RWPE2 (cell line): ENCODE results near the gene LOC128125822.

Experiments
- ATAC-seq: fragments of 200-7000 bp; cut with Tn5 transposase; 3 replicates; pipeline ENCODE4 v1.9.1; 2021; ENCODE audit warnings: low read depth
- DNase-seq: peaks from one replicate; pipeline ENCODE4 v3.0.0-alpha.2; 2020; ENCODE audit warnings: low spot score
- H3K27ac ChIP-seq: fragments of 450-650 bp; 2 replicates; pipeline ENCODE4 v1.5.1; 2017; ENCODE audit warnings: mild to moderate bottlenecking; ENCODE audit not compliant: poor library complexity, severe bottlenecking
- H3K27me3 ChIP-seq: fragments of 250-450 bp; sonication (Bioruptor Pico); 2 replicates; pipeline ENCODE4 v1.5.1; 2021; ENCODE audit warnings: mild to moderate bottlenecking, moderate library complexity; ENCODE audit not compliant: insufficient read depth, poor library complexity, severe bottlenecking
- H3K36me3 ChIP-seq: fragments of 250-450 bp; sonication (Bioruptor Pico); 2 replicates; pipeline ENCODE4 v1.5.1; 2020; ENCODE audit warnings: low read depth, mild to moderate bottlenecking, moderate library complexity
- H3K4me1 ChIP-seq: fragments of 250-450 bp; sonication (Bioruptor Pico); 2 replicates; pipeline ENCODE4 v1.5.1; 2021; ENCODE audit warnings: mild to moderate bottlenecking, moderate library complexity; ENCODE audit not compliant: insufficient read depth, poor library complexity, severe bottlenecking
- H3K4me3 ChIP-seq: fragments of 250-450 bp; sonication (Bioruptor Pico); 2 replicates; pipeline ENCODE4 v1.5.1; 2021; ENCODE audit warnings: mild to moderate bottlenecking, moderate library complexity; ENCODE audit not compliant: severe bottlenecking
- H3K9me3 ChIP-seq: fragments of 250-450 bp; sonication (Bioruptor Pico); 2 replicates; pipeline ENCODE4 v1.5.1; 2021; ENCODE audit warnings: mild to moderate bottlenecking, moderate library complexity; ENCODE audit not compliant: severe bottlenecking
- CTCF ChIP-seq: fragments of 450-650 bp; IDR thresholded peaks from one replicate; pipeline ENCODE4 v1.5.1; 2017; ENCODE audit warnings: mild to moderate bottlenecking, moderate library complexity; ENCODE audit not compliant: poor library complexity, severe bottlenecking

Gene LOC128125822

GRCh38 chr6:63527658-63528514, 44.4 kb upstream of the LOC128125822 start:
- H3K4me3 ChIP-seq, result peak overlapping the region; percentile 14

GRCh38 chr6:63529498-63529897, 42.8 kb upstream of the LOC128125822 start:
- Histone ChIP-seq H3K4me1 (peaks cover 40% of the 10 kb centered on the region), H3K27me3 (no peaks in the 10 kb centered on the region), H3K27ac (peak overlapping the region; percentile 90), H3K9me3 (no peaks in the 10 kb centered on the region), H3K4me3 (peak overlapping the region; percentile 11), H3K36me3 (peaks cover 13% of the 10 kb centered on the region)
- no peak for TF ChIP-seq CTCF
- peak; percentile 45 for ATAC-seq
- DNase-seq, result no peak

More at GRCh38 chr6:63527658-63528514, 44.4 kb upstream of the LOC128125822 start:
- H3K36me3 ChIP-seq, result peaks cover 7% of the 10 kb centered on the region
- H3K27ac ChIP-seq, result peak overlapping the region; percentile 90
- peaks cover 40% of the 10 kb centered on the region for H3K4me1 ChIP-seq
- ATAC-seq (peak; percentile 86), DNase-seq (peak; percentile 81)
- no peaks in the 10 kb centered on the region for H3K9me3 ChIP-seq
- no peak for TF ChIP-seq CTCF
- no peaks in the 10 kb centered on the region for H3K27me3 ChIP-seq

- Histone ChIP-seq H3K4me1 (peaks cover 40% of the 10 kb centered on the region), H3K4me3 (peak overlapping the region; percentile 11), H3K9me3 (no peaks in the 10 kb centered on the region), H3K36me3 (peaks cover 13% of the 10 kb centered on the region), H3K27ac (peak overlapping the region; percentile 90), H3K27me3 (no peaks in the 10 kb centered on the region)
- ATAC-seq (no peak), DNase-seq (no peak)
- TF ChIP-seq CTCF, result no peak
Measured at GRCh38 chr6:63530182-63530581, 42.1 kb upstream of the LOC128125822 start.

GRCh38 chr6:63530991-63531390, 41.3 kb upstream of the LOC128125822 start:
- Histone ChIP-seq H3K36me3 (peaks cover 13% of the 10 kb centered on the region), H3K27me3 (no peaks in the 10 kb centered on the region), H3K4me1 (peaks cover 40% of the 10 kb centered on the region), H3K27ac (peak overlapping the region; percentile 90), H3K4me3 (no peak overlapping the region), H3K9me3 (no peaks in the 10 kb centered on the region)
- ATAC-seq (no peak), DNase-seq (no peak)
- TF ChIP-seq CTCF, result no peak

- no peaks in the 10 kb centered on the region for H3K9me3 ChIP-seq
- H3K4me3 ChIP-seq, result no peak overlapping the region
- H3K27me3 ChIP-seq, result no peaks in the 10 kb centered on the region
- no peak for TF ChIP-seq CTCF
- DNase-seq, result no peak
- no peak overlapping the region for H3K27ac ChIP-seq
- H3K4me1 ChIP-seq, result peaks cover 46% of the 10 kb centered on the region
- H3K36me3 ChIP-seq, result peaks cover 13% of the 10 kb centered on the region
- ATAC-seq, result no peak
Measured at GRCh38 chr6:63533026-63533425, 39.3 kb upstream of the LOC128125822 start.
